D341Med (cell line): ENCODE data around the gene SMAD6.

Experiments used
- DNase-seq: peaks from one replicate; pipeline ENCODE4 v3.0.0; 2012; ENCODE audit warnings: low spot score

The SMAD6 gene

GRCh38 chr15:66721020-66721419, 19.0 kb downstream of the SMAD6 start:
- no peak for DNase-seq

DNA sequence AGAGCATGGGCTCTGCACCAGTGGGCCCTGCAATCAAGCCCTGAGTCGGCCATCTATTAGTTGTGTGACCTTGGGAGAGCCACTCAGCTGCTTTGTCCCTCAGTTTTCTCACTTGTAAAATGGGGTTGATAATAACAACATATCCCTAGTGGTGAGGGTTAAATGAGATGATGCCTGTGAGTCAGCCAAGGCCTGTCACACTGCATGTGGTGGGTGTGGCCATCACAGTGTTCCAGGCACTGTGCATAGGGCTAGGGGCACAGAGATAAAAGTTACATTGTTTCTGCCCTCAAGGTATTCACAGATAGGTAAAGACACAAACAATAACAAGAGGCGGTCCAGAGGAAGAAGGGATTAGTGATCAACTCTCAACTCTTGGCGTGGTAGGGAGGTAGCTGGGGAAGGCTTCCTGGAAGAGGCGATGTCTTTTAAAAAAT, 19.5 kb downstream of the SMAD6 start:
- no peak for DNase-seq

DNA sequence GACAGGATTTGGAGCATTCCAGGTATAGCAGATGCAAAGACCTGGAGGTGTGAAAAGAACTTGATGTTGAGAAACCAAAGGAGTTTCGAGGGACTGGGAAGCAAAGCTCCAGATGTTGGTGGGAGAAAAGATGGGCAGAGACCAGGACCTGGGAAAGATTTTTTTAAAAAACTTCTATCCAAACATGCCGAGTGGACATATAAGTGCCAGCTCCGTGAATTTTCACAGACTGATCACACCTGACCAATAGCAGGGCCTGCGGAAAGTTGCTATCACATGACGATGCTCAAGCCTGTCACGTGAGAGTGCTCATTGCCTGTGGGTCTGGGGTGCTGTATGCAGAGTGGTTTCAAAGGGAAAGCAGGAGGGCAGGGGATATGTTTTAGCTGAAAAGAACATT, 19.9 kb downstream of the SMAD6 start:
- DNase-seq, result no peak

DNA sequence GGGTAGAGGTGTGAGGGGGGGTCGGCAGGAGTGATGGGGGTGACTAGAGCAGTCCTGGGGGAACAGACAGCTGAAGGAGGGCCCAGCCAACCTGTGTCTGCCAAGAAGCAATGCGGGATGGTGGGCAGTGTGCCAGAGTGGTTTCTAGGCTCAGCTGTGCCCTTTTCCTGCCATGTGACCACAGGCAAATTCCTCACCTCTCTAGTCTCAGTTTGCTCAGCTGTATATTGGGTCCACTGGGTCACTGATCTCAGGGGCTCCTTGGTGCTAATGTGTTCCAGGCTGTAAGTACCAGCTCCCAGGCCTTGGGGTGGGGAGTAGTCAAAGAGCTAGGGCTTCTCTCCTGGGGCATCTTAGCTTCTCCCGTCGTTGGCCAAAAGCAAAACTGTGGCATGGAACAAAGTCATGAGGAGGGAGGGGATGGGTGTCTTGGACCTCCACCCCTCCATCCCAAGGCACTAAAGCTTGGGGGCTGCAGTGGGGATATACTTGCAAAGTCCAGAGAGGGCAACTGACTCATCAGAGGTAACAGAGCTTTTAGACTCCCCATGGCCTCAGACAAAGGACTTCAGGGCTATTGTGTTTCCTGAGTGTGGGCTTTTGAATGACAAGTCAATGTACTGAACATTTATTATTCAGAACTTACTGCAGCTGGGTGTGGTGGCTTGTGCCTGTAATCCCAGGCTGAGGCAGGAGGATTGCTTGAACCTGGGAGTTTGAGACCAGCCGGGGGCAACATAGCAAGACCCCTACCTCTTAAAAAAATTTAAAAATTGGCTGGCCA, 20.9 kb downstream of the SMAD6 start:
- DNase-seq, result no peak

DNA sequence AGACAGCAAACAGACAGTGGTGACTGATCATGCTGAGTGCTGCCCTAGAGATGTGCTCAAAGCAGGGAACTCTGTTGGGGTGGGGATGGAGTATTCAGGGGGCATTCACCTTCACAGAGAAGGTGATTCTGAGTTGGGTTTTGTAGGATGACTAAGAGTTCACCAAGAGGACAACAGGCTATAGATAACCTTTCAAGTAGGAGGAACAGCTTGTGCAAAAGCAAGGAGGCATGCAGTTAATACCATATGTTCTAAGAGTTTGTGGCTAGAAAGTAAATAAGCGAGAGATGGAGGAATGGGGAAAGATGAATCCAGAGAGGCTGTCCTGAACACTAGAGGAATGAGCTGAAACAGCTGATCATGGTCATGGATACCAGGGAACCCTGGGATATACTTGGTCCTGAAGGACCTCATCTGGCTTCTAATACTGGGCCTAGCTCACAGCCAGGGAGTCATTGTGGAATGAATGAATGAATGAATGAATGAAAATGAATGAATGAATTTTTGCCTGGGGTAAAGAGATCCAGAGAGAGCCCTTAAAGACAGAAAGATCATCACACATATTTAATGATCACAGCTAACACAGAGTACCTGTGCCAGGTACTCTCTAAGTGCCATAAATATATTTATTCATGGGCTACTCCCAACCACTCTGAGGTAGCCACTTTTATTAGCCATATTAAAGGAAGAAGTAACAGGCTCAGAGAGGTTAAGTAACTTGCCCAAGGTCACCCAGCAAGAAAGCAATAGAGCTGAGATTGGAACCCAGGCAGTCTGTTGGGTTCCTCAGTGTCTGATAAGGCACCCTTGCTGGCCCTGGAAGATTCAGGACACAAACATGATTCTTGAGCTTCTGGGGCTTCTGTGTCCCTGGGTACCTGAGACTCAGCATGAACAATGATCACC, 22.0 kb downstream of the SMAD6 start:
- no peak for DNase-seq

- no peak for DNase-seq
Measured at GRCh38 chr15:66724732-66725463, 22.9 kb downstream of the SMAD6 start.

DNA sequence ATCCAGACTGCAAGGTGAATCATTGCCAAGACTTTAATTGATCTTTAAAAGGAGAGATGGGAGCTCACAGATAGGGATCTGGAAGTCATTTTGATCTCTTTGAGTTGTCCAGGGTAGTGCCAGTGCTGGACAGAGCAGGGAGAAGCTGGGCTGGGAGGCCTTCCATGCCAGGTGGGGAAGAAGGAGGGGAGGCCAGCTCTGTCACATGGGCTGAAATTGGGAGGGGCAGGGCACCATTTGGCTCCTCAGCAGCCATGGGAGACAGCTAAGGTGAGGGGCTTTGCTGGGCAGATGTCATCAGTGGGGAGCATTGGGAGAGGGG, 23.4 kb downstream of the SMAD6 start:
- no peak for DNase-seq

GRCh38 chr15:66726386-66726785, 24.4 kb downstream of the SMAD6 start:
- no peak for DNase-seq

DNA sequence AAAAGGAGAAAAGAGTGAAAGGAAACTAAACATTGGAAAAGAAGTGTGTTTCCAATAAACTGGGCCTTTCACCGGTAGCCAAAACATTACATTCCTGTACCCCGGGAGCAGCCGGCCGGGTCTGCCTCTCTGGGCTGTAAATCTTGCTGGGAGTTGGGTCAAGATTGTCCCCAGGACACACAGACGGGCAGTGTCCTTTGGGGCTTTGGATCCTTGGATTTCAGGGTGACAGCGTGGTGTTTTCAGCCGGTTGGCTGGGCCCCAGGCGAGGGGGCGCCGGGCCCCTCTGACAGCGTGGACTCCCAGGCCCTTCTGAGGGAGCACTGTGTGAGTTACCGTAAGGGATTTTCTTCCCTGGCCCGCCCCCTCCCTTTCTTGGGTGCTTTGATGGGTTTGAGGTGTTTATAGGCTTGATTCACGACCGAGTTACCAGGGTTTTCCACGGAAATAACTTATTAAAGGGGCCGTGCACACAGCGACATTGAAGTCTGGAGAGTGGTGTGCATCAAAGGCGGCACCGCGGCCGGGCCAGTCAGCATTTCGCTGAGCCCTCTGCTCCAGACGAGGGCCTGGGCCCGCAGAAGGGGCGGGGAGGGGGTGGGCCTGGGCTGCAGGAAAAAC, 27.4 kb downstream of the SMAD6 start:
- no peak for DNase-seq

GRCh38 chr15:66730168-66731021, 28.4 kb downstream of the SMAD6 start:
- DNase-seq, result no peak

DNA sequence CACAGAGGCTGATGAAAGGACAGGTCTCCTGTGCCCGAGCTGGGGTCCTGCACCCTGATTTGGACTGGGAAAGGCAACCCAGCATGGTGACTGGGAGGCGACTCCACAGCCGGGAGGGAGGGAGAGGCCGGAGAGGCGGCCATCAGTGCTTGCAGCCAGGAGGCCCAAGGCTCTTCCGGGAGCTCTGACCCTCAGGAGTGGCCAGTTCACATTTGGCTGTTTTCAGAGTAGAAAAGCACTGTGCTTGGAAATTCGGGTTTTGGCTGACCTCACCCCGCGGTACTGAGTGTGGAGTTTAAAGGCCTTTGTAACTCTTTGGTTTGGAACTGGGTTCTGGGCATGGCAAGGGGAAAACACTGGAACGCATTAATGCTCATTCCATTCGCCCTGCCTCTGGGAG, 31.9 kb downstream of the SMAD6 start:
- DNase-seq, result no peak

GRCh38 chr15:66734961-66735908, 33.2 kb downstream of the SMAD6 start:
- DNase-seq, result no peak

DNA sequence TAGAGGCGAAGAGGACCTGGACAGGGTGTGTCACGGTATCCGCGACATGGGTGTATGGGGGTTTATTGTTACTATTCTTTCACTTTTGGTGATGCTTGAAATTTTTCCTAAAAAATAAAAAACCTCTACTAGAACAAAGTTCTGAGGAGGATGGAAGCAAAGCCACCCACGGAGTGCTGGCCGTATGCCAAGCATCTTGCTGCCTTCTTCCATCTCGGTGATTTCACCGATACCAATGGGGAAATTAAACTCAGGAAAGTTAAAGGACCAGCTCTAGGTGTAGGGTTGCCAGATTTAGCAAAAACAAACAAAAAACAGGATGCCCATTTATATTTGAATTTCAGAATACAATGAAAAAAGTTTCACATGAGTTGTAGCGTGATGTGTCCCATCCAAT, 33.9 kb downstream of the SMAD6 start:
- no peak for DNase-seq

- no peak for DNase-seq
Measured at GRCh38 chr15:66737243-66738010, 35.4 kb downstream of the SMAD6 start.

- no peak for DNase-seq
Measured at GRCh38 chr15:66738116-66738515, 36.1 kb downstream of the SMAD6 start.

DNA sequence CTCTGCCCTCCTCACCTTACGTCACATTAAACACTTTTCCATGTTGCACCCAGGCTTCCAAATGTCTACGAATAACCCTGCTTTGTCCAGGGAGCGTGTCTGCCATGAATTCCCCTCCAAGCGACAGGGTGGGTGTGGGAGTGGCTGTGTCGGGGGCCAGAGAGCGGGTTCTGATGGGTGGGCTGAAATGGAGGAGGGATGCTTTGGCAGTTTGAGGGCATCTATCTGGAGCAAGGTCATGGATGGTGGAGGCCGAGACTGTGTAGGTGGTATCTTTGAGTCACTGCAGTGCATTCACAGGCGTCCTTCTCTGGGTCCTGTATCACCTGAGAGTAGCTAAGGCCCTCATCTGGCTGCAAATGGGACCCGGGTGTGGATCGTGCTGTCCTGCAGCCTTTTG, 36.6 kb downstream of the SMAD6 start:
- DNase-seq, result no peak

- DNase-seq, result no peak
Measured at GRCh38 chr15:66739287-66739686, 37.3 kb downstream of the SMAD6 start.

- DNase-seq, result no peak
Measured at GRCh38 chr15:66740802-66741201, 38.8 kb downstream of the SMAD6 start.

- DNase-seq, result no peak
Measured at GRCh38 chr15:66741646-66742045, 39.6 kb downstream of the SMAD6 start.
